Nephron (organoid): ENCODE measurements around the gene LIN28B.

Experiments used
- H3K27ac Mint-ChIP-seq, 3 experiments: 2 replicates each; pipeline ENCODE4 v1.8.0; 2020; ENCODE audit warnings: mixed read lengths in 3 of 3, mild to moderate bottlenecking in 2 of 3, moderate library complexity in 1 of 3
- H3K27me3 Mint-ChIP-seq: 2 replicates; pipeline ENCODE4 v1.8.0; 2021; ENCODE audit warnings: low read depth, mild to moderate bottlenecking, moderate library complexity, mixed read lengths
- H3K36me3 Mint-ChIP-seq: 2 replicates; pipeline ENCODE4 v1.8.0; 2020; ENCODE audit warnings: low read depth, mixed read lengths
- H3K4me1 Mint-ChIP-seq: 2 replicates; pipeline ENCODE4 v1.8.0; 2020; ENCODE audit warnings: mixed read lengths
- H3K4me3 Mint-ChIP-seq, 3 experiments: 2 replicates each; pipeline ENCODE4 v1.8.0; 2020; ENCODE audit warnings: mild to moderate bottlenecking in 3 of 3, mixed read lengths in 3 of 3, moderate library complexity in 2 of 3
- H3K9me3 Mint-ChIP-seq: 2 replicates; pipeline ENCODE4 v1.8.0; 2020; ENCODE audit warnings: mixed read lengths
- TF ChIP-seq, protein P1 (sequence below), 3 experiments: fragments of 200-600 bp; sonication (generic); IDR thresholded peaks; one replicate each; pipeline ENCODE4 v1.5.0; 2021; ENCODE audit warnings: antibody characterized with exemption in 3 of 3; ENCODE audit not compliant: unreplicated experiment in 3 of 3

LIN28B gene

GRCh38 chr6:105024803-105025202 is 67.9 kb downstream of the LIN28B start:
- peaks cover 4% of the 10 kb centered on the region for H3K36me3 Mint-ChIP-seq
- H3K4me1 Mint-ChIP-seq: no peaks in the 10 kb centered on the region
- H3K4me3 Mint-ChIP-seq: no peak overlapping the region
- TF ChIP-seq, protein P1, sequence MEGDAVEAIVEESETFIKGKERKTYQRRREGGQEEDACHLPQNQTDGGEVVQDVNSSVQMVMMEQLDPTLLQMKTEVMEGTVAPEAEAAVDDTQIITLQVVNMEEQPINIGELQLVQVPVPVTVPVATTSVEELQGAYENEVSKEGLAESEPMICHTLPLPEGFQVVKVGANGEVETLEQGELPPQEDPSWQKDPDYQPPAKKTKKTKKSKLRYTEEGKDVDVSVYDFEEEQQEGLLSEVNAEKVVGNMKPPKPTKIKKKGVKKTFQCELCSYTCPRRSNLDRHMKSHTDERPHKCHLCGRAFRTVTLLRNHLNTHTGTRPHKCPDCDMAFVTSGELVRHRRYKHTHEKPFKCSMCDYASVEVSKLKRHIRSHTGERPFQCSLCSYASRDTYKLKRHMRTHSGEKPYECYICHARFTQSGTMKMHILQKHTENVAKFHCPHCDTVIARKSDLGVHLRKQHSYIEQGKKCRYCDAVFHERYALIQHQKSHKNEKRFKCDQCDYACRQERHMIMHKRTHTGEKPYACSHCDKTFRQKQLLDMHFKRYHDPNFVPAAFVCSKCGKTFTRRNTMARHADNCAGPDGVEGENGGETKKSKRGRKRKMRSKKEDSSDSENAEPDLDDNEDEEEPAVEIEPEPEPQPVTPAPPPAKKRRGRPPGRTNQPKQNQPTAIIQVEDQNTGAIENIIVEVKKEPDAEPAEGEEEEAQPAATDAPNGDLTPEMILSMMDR (IDR thresholded peaks at IDR 0.05; ENCODE audit: unreplicated experiment in 3 of 3): no peak
- peak overlapping the region in 1 of 3 experiments; percentile 35 for H3K27ac Mint-ChIP-seq
- H3K27me3 Mint-ChIP-seq: no peaks in the 10 kb centered on the region
- no peaks in the 10 kb centered on the region for H3K9me3 Mint-ChIP-seq

DNA sequence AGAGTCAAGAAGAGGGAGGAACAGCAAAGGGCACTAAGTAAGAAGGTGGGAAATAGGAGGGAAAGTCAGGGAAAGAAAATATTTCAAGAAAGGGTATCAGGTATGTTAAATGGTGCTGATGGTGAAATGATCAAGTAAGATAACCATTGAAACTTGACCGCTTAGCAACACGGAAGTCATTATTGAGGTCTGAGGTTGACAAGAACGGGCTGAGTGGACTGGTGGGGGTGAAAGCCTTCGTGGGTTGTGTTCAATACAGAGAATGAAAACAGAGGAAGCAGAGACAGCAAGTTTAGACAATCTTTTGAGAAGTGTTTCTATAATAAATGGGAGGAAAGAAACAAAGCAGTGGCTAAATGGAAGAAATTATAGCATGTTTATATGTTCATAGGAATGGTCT is 72.0 kb downstream of the LIN28B start:
- TF ChIP-seq, protein P1 (IDR thresholded peaks at IDR 0.05; ENCODE audit: unreplicated experiment in 3 of 3): no peak
- H3K4me3 Mint-ChIP-seq: no peak overlapping the region
- H3K27ac Mint-ChIP-seq: no peak overlapping the region
- no peaks in the 10 kb centered on the region for H3K9me3 Mint-ChIP-seq
- H3K27me3 Mint-ChIP-seq: no peaks in the 10 kb centered on the region
- no peaks in the 10 kb centered on the region for H3K4me1 Mint-ChIP-seq
- H3K36me3 Mint-ChIP-seq: peaks cover 8% of the 10 kb centered on the region

GRCh38 chr6:105029581-105029980 is 72.7 kb downstream of the LIN28B start:
- H3K9me3 Mint-ChIP-seq: no peaks in the 10 kb centered on the region

GRCh38 chr6:105034470-105034869 is 77.6 kb downstream of the LIN28B start:
- Mint-ChIP-seq H3K4me3 (no peak overlapping the region), H3K9me3 (no peaks in the 10 kb centered on the region), H3K27me3 (no peaks in the 10 kb centered on the region), H3K4me1 (no peaks in the 10 kb centered on the region), H3K27ac (no peak overlapping the region), H3K36me3 (peaks cover 8% of the 10 kb centered on the region)
- TF ChIP-seq, protein P1 (IDR thresholded peaks at IDR 0.05; ENCODE audit: unreplicated experiment in 3 of 3): no peak

More at GRCh38 chr6:105029581-105029980, 72.7 kb downstream of the LIN28B start:
- H3K27me3 Mint-ChIP-seq: no peaks in the 10 kb centered on the region
- peaks cover 8% of the 10 kb centered on the region for H3K36me3 Mint-ChIP-seq
- H3K4me1 Mint-ChIP-seq: no peaks in the 10 kb centered on the region
- no peak overlapping the region for H3K4me3 Mint-ChIP-seq
- no peak overlapping the region for H3K27ac Mint-ChIP-seq
- TF ChIP-seq, protein P1 (IDR thresholded peaks at IDR 0.05; ENCODE audit: unreplicated experiment in 3 of 3): no peak

DNA sequence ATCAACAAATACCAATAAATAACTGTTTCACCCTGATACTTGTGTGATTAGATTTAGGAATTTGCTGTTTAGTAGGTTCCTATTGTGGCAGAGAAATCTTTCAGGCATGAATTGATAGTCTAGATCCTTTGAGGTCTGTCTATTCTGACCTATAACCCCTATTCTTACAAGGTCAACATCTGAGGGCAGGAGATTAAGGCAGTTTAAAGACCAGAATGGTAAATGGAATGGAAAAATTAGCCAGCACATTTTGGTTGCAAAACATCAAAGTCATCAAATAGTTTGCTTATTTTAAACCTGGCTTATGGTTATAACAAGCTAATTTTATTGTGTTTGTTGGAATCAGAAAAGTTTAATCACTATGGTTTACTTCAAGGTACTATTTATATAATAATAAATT is 78.4 kb downstream of the LIN28B start:
- Mint-ChIP-seq H3K27me3 (no peaks in the 10 kb centered on the region), H3K36me3 (peaks cover 8% of the 10 kb centered on the region), H3K4me1 (no peaks in the 10 kb centered on the region), H3K9me3 (no peaks in the 10 kb centered on the region), H3K27ac (no peak overlapping the region), H3K4me3 (no peak overlapping the region)
- TF ChIP-seq, protein P1 (IDR thresholded peaks at IDR 0.05; ENCODE audit: unreplicated experiment in 3 of 3): no peak

GRCh38 chr6:105036351-105036750 is 79.4 kb downstream of the LIN28B start:
- TF ChIP-seq, protein P1 (IDR thresholded peaks at IDR 0.05; ENCODE audit: unreplicated experiment in 3 of 3): no peak
- Mint-ChIP-seq H3K27me3 (no peaks in the 10 kb centered on the region), H3K36me3 (peaks cover 8% of the 10 kb centered on the region), H3K9me3 (no peaks in the 10 kb centered on the region), H3K4me1 (no peaks in the 10 kb centered on the region), H3K27ac (no peak overlapping the region), H3K4me3 (no peak overlapping the region)
